Stomach (tissue), 4 donors: Measurements from ENCODE around the gene TK2.

ENCODE experiments used
- CTCF ChIP-seq, 7 experiments: fragments of 450-650 bp in 4 of 7; fragments of 200-600 bp in 3 of 7; sonication (generic) in 3 of 7; IDR thresholded peaks; one replicate each; pipeline ENCODE4 v1.5.1; 2016 to 2019; ENCODE audit warnings: antibody characterized with exemption in 7 of 7, control low read depth in 2 of 7, mild to moderate bottlenecking in 1 of 7
- EP300 ChIP-seq: sonication (generic); formaldehyde crosslinking; IDR thresholded peaks from one replicate; pipeline ENCODE4 v1.6.1; 2017; ENCODE audit warnings: antibody characterized with exemption

- no peak for TF ChIP-seq EP300
- TF ChIP-seq CTCF (IDR thresholded peaks at IDR 0.05): no peak
These were observed 18.4 kb upstream of the TK2 start for GRCh38 chr16:66568355-66568754.
